ENCODE results near the gene MYH9.
A peak's percentile ranks its signal among the peaks of the same experiment; 100 is the strongest.

MYH9 gene

GRCh38 chr22:36349726-36350125 lies 38.0 kb downstream of the MYH9 start:
- no peak for DNase-seq (ENCODE audit: low read depth in 2 of 2)

- DNase-seq (ENCODE audit: low read depth in 2 of 2): no peak
Observed at GRCh38 chr22:36348760-36349159, 39.0 kb downstream of the MYH9 start.

- no peak for DNase-seq (ENCODE audit: low read depth in 2 of 2)
Observed at GRCh38 chr22:36347094-36347493, 40.7 kb downstream of the MYH9 start.

- DNase-seq (ENCODE audit: low read depth in 2 of 2): peak in 1 of 2 donors; percentile 68
Observed at GRCh38 chr22:36344106-36344827, 43.5 kb downstream of the MYH9 start.

DNA sequence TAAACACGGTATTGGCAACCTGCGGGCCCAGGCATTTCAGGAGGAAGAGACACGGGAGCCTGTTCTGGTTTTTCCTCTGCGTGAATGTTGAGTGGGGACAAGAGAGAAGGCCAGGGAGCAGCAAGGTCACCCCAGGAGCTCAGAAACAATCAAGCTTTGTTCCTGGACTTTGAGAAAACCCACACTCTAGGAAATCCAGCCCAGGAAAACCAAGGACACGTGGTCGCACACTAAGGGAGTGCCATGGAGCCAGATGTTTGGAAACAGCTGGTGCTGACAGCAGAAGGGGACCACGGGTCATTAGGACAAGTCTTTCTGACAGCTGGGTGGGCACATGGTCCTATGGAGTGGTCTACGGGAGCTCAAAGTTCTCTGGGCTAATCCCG lies 44.1 kb downstream of the MYH9 start:
- no peak for DNase-seq (ENCODE audit: low read depth in 2 of 2)

GRCh38 chr22:36343070-36343719 lies 44.6 kb downstream of the MYH9 start:
- DNase-seq (ENCODE audit: low read depth in 2 of 2): no peak

DNA sequence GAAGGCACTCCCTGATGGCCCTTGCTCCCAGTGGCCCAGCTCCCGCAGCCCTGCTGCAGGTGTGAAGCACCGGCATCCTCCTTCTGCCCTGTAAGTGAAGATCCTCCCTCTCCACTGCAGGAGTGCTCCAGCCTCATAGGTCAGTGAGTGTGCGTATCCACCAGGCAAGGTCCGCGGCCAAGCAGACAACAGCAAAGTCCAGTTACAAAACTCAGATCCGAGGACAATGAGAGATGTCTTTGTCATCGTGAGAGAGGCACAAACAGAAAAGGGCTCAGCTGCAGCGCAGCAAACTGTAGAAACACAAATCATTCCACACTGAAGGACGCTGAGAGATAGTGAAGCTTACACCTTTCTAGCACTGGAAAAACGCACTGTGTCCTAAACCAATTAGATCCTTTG lies 46.1 kb downstream of the MYH9 start:
- DNase-seq (ENCODE audit: low read depth in 2 of 2): no peak

- DNase-seq (ENCODE audit: low read depth in 2 of 2): no peak
Observed at GRCh38 chr22:36340621-36341020, 47.1 kb downstream of the MYH9 start.

- no peak for DNase-seq (ENCODE audit: low read depth in 2 of 2)
Observed at GRCh38 chr22:36339171-36340065, 48.3 kb downstream of the MYH9 start.

DNA sequence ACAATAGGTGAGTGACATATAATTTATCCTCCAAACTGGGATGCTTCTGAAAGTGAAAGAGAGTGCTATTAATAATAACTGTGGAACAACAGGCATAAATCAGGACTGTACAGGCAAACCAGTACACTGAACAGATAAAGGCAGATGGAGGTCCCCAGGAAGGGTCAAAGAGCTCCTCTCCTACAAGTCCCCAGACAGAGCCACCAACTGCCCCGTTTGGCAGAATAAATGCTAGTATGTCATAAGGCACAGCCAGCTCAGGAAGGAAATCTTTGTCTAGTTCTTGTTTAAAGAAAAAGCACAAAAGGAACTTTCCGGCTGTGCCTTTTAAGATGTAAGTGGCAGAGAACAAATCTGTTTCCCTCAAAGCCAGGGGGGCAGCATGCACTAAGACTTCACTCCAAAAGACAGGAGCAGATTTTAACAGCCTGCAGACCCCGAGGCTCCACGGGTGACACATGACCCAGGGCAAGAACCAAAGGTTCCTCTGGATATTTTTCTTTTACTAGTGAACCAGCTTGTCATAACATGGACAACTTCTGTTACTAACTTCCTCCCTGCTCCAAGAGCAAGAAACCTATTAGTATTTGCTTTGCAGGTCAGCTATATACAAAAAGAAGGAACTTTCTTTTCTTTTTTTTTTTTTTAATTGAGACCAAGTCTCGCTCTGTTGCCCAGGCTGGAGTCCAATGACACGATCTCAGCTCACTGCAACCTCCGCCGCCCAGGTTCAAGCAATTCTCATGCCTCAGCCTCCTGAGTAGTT lies 50.2 kb downstream of the MYH9 start:
- no peak for DNase-seq (ENCODE audit: low read depth in 2 of 2)

DNA sequence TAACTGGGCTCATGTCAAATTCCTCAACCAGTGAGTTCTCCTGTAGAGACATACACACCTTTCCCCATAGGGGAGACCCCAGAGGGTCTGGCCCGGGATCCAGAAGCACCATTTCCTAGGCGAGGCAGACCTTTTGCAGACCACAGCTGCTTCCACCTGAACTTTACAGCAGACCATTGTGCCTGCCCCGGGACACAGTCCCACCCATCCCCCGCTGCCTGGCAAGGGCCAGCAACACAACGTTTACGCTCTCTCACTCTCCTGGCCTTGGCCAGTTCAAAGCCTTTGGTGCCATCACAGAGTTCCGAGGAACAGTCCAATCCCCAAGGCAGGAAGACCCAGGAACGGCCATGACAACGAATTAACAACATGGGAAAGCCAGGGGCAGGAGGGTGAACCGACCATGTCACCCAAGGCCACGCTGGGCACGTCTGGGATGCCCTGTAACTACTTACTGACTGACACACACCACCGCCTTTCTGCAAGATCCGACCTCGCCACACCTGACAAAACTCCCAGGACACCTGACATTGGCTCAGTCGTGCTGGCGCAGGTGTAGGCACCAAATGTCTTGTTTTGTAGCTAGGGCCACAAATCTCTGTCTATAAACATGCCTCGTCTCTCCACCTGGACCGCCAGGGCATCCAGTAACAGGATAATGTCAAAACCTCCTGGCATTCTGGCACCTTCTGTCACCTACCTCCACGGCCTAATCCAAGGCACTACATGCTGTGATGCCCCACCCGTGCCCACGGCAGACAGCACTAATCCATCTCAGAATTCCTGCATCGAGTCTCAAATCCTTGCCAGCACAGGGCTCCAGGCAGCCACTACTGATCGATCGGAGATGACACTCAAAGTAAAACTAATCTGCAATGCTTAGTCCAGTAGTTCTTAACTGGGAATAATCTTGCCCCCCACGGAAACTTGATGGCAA lies 51.3 kb downstream of the MYH9 start:
- DNase-seq (ENCODE audit: low read depth in 2 of 2): no peak

DNA sequence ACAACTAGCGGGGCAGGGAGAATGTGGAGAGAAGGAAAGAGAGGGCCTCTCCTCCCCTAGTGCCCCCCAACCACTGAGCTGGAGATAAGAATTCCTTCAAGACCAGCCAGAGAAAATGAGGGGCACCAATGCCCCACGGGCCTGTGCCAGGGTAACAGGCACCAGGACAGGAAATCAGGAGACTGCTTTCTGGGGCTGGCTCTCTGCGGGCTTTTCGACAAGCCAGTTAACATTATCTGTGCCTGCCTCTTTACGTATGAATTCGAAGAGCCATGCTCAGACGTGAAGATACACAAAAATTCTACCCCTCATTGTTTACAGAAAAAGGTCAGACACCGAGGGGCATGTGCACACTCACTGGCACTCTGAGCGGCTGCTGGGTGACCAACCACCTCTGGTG lies 52.1 kb downstream of the MYH9 start:
- DNase-seq (ENCODE audit: low read depth in 2 of 2): no peak

- no peak for DNase-seq (ENCODE audit: low read depth in 2 of 2)
Observed at GRCh38 chr22:36334821-36335603, 52.8 kb downstream of the MYH9 start.

- DNase-seq (ENCODE audit: low read depth in 2 of 2): no peak
Observed at GRCh38 chr22:36334081-36334820, 53.5 kb downstream of the MYH9 start.

GRCh38 chr22:36333644-36334043 lies 54.1 kb downstream of the MYH9 start:
- no peak for DNase-seq (ENCODE audit: low read depth in 2 of 2)

GRCh38 chr22:36332623-36333332 lies 55.0 kb downstream of the MYH9 start:
- DNase-seq (ENCODE audit: low read depth in 2 of 2): peak in 1 of 2 donors; percentile 40

DNA sequence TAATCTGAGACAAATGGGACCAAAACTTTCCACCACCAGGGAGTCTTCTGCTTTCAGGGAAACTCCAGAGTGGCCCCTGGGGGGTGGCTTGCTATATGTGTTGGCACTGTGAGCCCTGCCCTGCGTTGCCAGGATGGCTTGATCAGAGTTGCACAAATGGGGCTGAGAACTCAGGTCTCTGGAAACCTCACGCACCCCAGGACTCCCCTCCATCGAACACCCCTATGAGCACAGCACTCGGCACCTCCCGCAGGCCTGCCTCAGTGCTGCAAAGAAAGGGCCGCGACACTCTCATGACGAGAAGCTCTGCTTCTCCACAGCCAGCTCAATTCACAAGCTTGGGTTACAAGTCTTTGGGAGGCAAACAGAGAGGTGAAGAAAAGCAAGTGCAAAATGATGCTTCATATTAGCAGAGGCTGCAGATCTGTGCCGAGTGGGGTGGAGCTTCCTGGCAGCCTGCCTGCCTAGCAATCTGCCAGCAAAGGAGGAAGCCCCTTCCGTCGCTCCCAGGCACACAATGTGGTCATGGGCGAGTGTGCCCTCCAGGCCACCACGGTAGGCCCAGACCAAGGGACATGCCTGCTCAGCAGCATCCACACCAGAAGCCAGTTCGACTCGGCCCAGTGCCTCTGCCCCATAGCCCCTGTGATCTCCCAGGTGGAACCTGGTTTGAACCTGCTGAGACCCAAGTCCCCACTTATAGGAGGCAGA lies 55.7 kb downstream of the MYH9 start:
- DNase-seq (ENCODE audit: low read depth in 2 of 2): no peak

All from stimulated activated CD8-positive, alpha-beta memory T cell treated with anti-CD3 and anti-CD28 coated beads, Interleukin-2, amount 100 ng/mL, for 48 hours (primary cell).